Measurements from ENCODE around the gene MCRS1.

DNA sequence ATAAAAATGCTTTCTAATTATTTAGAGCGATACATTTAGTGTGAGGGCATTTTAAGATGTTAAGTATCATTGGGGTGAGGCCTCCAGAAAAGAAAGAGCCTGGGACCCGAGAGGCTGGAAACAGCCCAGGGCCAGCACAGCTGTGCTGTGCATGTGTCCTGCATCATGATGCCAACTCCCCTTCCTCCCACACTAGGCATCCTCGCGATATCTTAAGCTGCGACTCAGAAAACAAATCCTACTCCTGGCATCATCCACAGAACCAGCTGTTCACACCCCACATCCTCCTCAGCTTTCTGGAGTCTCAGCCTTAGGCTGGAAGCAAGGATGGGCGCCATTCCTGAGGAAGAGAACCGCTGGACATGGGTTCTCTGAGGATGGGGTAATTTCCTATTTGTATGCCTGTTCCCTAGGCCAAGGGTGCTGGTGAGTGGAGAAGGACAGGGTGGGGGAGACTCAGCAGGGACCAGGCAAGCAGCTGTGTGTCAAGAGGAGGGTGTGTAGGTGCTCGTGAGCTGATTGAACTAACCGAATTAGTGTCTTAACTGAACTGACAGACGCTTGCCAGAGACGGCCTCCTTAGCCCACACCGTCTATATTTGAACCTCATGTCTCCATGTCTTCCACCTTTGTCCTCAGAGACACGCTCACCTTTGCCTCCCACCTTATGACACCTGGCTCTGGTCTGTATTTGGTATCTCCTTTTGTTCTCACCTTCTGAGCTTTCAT, 15.6 kb upstream of the MCRS1 start:
- TF ChIP-seq POLR2A (IDR thresholded peaks at IDR 0.05), result no peak
- TF ChIP-seq, protein P1, sequence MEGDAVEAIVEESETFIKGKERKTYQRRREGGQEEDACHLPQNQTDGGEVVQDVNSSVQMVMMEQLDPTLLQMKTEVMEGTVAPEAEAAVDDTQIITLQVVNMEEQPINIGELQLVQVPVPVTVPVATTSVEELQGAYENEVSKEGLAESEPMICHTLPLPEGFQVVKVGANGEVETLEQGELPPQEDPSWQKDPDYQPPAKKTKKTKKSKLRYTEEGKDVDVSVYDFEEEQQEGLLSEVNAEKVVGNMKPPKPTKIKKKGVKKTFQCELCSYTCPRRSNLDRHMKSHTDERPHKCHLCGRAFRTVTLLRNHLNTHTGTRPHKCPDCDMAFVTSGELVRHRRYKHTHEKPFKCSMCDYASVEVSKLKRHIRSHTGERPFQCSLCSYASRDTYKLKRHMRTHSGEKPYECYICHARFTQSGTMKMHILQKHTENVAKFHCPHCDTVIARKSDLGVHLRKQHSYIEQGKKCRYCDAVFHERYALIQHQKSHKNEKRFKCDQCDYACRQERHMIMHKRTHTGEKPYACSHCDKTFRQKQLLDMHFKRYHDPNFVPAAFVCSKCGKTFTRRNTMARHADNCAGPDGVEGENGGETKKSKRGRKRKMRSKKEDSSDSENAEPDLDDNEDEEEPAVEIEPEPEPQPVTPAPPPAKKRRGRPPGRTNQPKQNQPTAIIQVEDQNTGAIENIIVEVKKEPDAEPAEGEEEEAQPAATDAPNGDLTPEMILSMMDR (IDR thresholded peaks at IDR 0.05), result no peak
